Activated T-helper 9 cell treated with anti-CD3 and anti-CD28 coated beads, Interleukin-2, amount 50 U/mL, for 16 hours (primary cell): Measurements from ENCODE around the gene RCOR1.

Experiments
- DNase-seq: peaks from one replicate; pipeline ENCODE4 v3.0.0-alpha.2; 2020; ENCODE audit warnings: low read depth

RCOR1 gene

GRCh38 chr14:102678394-102678793, 85.9 kb downstream of the RCOR1 start:
- DNase-seq, result no peak

GRCh38 chr14:102683399-102684297, 91.2 kb downstream of the RCOR1 start:
- DNase-seq, result no peak

- no peak for DNase-seq
These were observed 91.8 kb downstream of the RCOR1 start for GRCh38 chr14:102684298-102684663.

- no peak for DNase-seq
These were observed 93.8 kb downstream of the RCOR1 start for GRCh38 chr14:102686196-102686801.

GRCh38 chr14:102688290-102688689, 95.8 kb downstream of the RCOR1 start:
- DNase-seq, result no peak

GRCh38 chr14:102690509-102691286, 98.2 kb downstream of the RCOR1 start:
- no peak for DNase-seq

- DNase-seq, result no peak
These were observed 99.3 kb downstream of the RCOR1 start for GRCh38 chr14:102691763-102692162.

- no peak for DNase-seq
These were observed 99.9 kb downstream of the RCOR1 start for GRCh38 chr14:102692334-102692733.

- no peak for DNase-seq
These were observed 100.7 kb downstream of the RCOR1 start for GRCh38 chr14:102693006-102693755.

GRCh38 chr14:102694530-102695166, 102.2 kb downstream of the RCOR1 start:
- DNase-seq, result peak; percentile 2

GRCh38 chr14:102695167-102695555, 102.7 kb downstream of the RCOR1 start:
- no peak for DNase-seq

GRCh38 chr14:102696332-102696731, 103.9 kb downstream of the RCOR1 start:
- no peak for DNase-seq

GRCh38 chr14:102696856-102697495, 104.5 kb downstream of the RCOR1 start:
- DNase-seq, result no peak

GRCh38 chr14:102697501-102697900, 105.1 kb downstream of the RCOR1 start:
- no peak for DNase-seq

- DNase-seq, result no peak
These were observed 107.1 kb downstream of the RCOR1 start for GRCh38 chr14:102699416-102700110.

GRCh38 chr14:102708494-102708893, 116.0 kb downstream of the RCOR1 start:
- no peak for DNase-seq

- no peak for DNase-seq
These were observed 118.8 kb downstream of the RCOR1 start for GRCh38 chr14:102711207-102711606.

- no peak for DNase-seq
These were observed 119.5 kb downstream of the RCOR1 start for GRCh38 chr14:102711946-102712345.

- DNase-seq, result no peak
These were observed 124.8 kb downstream of the RCOR1 start for GRCh38 chr14:102717276-102717675.

- DNase-seq, result no peak
These were observed 130.2 kb downstream of the RCOR1 start for GRCh38 chr14:102722646-102723045.
